NCI-H524 treated with DMSO at 0.1 percent for 48 hours (cell line): ENCODE measurements around the gene ELOVL1.

Source experiments
- DNase-seq: peaks from one replicate; lab custom pipeline; 2025; lab: John Stamatoyannopoulos, UW

The ELOVL1 gene

GRCh38 chr1:43354936-43355335, 12.9 kb downstream of the ELOVL1 start:
- DNase-seq, result no peak

DNA sequence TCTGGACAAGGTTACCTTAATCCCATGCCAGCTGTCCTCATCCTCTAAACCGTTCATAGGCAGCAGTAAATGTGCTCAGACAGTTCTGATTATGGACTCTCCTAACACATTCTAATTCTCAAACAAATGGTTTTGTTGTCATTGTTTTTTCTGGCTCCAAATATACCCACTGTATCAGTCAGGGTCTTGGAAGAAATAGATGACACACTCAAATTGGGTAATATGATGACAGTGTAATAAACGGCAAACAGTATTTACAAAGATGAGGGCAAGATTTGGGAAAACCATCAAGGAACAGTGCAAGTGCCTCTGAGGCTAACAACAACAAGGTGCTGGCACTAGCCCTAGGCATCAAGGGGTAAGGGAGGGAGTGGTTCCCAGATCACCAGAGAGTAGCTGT, 13.3 kb downstream of the ELOVL1 start:
- DNase-seq, result no peak

GRCh38 chr1:43352881-43353280, 14.9 kb downstream of the ELOVL1 start:
- DNase-seq, result no peak

DNA sequence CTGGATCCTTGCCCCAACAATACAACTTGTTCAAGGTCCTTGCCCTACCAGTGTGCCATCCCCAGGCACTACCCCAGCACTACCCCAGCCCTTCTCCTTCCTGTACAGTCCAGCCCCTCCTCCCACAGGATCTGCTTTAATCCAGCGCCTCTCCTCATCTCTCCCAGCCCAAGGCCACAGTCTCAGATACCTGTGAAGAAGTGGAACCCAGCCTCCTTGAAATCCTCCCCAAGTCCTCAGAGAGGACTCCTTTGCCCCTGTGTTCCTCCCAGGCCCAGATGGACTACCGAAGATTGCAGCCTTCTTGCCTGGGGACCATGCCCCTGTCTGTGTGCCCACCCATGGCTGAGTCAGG, 15.5 kb downstream of the ELOVL1 start:
- no peak for DNase-seq

DNA sequence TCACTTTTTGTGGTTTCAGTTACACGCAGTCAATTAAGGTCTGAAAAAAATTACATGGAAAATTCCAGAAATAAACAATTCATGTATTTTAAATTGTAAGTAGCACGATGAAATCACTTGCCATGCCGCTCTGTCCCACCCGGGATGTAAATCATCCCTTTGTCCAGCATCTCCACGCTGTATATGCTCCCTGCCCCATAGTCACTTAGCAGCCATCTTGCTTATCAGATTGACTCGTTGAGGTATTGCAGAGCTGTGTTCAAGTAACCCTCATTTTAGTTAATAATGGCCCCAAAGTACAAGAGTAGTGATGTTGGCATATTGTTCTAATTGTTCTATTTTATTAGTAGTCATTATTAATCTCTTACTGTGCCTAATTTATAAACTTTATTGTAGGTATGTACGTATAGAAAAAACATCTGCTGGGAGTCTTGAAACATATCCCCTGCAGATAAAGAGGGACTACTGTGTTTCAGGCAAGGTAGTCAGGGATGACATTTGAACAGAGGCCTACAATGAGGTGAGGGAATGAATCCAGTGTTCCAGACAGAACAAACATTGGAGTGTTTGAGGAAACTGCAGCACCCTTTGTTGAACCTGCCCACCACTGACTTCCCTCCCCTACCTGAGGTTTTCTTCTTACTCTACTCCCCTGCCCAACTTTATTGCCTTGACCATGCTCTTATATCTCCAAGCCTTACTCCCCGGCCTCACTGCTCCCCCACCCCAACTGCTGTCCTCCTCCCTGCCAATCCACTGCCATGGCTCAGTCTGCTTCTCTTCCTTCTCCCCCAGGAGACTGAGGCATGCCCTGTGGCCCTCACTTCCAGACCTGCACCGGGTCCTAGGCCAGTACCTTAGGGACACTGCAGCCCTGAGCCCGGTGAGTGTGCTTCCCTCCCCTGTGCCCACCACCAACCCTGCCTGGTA, 16.1 kb downstream of the ELOVL1 start:
- no peak for DNase-seq

DNA sequence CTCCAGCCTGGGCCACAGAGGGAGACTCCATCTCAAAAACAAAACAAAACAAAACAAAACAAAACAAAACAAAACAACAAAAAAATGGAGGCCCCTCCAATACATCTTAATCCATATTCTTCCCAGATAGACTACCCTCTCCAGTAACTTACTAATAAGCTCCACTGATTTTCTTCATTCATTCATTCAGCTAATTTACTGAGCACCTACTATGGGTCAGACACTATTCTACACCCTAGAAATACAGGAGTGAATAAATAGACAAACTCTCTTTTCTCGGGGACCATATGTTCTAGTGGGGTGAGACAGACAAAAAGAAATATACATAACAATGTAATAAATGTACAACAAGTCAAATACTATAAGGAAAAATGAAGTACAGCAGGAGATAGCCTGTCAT, 16.8 kb downstream of the ELOVL1 start:
- DNase-seq, result no peak

DNA sequence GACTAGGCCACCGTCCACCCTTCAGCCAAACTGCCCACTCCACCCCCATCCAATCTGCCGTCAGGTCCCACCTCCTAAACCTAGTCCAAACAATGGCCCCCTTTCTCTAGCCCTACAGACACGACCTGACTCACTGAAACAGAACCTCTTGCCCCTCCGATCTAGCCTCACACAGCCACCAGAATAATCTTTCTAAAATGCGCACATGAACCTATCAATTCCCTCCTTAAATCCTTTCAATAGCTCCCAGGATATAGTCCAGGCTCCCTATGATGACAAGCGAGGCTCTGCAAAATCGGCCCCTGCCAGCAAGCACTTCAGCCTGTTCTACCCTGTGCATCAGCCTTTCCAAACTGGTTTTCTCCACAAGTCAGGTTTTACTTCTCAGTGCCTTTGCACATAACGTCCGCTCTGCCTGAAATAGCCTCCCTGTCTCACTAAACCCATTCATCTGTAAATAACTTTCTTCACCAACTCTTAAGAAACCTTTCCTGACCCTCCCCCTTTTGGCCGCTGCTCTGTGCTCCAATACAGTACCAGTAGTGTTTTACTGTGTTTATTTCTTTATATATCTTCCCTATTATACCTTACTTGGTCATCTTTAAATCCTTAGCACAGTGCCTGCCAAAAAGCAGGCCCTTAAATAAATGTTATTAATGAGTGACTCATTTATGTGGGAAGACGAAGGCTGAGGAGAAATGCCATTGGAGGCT, 18.1 kb downstream of the ELOVL1 start:
- no peak for DNase-seq

DNA sequence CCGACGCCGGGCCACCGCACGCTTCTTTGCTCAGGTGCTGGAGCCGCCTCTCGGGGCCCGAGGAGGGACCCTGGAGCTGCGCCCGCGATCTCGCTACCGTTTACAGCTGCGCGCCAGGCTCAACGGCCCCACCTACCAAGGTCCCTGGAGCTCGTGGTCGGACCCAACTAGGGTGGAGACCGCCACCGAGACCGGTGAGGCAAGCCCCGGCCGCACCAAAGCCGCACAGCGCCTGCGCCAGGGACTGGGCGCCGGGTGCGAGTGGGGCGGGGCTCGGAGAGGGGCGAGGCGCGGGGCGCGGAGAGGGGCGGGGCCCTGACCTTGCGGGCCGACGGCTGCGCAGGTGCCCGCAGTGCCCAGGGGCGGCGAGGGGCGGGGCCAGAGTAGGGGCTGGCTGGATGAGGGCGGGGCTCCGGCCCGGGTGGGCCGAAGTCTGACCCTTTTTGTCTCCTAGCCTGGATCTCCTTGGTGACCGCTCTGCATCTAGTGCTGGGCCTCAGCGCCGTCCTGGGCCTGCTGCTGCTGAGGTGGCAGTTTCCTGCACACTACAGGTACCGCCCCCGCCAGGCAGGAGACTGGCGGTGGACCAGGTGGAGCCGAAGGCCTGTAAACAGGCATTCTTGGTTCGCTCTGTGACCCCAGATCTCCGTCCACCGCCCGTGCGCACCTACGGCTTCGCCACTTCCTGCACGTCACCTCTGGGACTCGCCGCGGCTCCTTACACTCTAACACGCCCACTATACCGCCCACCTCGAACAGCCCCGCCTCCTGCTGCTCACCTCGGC, 18.8 kb downstream of the ELOVL1 start:
- no peak for DNase-seq

- no peak for DNase-seq
Measured at GRCh38 chr1:43348343-43348808, 19.4 kb downstream of the ELOVL1 start.

DNA sequence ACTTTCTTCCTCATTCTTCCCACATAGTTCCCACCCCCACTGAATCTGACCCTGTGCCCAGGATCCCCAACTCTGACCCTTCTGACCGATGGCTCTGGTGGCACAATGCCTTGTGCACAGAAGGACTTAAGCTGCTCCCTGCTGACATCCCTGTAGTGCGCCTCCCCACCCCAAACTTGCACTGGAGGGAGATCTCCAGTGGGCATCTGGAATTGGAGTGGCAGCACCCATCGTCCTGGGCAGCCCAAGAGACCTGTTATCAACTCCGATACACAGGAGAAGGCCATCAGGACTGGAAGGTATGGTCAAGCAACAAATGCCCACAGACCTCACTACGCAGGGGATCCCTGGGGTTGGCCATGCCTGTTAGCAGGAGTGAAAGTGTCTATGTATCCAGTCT, 21.2 kb downstream of the ELOVL1 start:
- DNase-seq, result no peak

GRCh38 chr1:43345120-43345519, 22.7 kb downstream of the ELOVL1 start:
- DNase-seq, result no peak

DNA sequence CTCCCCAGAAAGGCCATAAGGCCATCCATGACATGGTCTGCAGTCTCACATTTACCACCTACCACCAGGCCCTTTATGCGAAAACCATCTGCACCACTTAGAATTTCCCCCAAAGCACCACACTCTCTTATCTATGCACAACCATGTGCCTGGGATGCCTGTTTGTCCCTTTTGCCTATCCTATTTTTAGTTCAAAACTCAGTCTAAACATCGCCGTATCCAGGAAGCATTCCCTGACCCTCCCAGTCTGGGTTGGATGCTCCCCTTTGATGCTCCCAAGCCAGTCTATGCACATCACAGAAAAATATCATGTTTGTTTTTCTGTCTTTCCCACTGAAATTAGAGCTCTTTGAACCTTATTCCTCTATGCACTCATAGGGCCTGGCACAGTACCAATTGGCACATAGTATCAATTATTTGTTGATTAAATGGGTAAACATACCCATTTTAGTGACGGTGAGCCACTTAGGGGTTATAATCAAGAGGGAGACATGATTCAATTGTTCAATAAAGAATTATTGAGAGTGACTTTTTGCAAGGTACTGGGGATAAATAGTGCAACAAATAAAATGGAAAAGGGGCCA, 23.5 kb downstream of the ELOVL1 start:
- DNase-seq, result no peak

DNA sequence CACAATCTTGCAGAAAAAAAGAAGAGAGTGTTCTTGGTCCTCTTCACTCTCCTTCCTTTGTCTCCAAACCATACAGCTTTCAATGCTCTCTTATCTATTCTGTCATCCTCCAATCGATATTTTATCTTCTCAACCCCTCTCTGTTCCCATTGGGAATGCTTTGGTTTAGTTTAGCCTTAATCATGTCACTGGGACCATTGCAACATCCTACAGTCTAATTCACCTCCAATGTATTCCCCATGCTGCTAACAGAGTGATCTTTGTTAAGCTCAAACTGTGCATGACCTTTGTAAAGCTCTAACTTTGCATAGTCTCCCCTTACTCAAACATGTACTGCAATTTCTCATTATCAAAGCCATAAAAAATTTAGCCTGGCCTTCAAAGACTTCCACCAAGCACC, 27.3 kb downstream of the ELOVL1 start:
- no peak for DNase-seq

- no peak for DNase-seq
Measured at GRCh38 chr1:43339584-43340232, 28.1 kb downstream of the ELOVL1 start.

GRCh38 chr1:43338001-43338400, 29.8 kb downstream of the ELOVL1 start:
- no peak for DNase-seq

DNA sequence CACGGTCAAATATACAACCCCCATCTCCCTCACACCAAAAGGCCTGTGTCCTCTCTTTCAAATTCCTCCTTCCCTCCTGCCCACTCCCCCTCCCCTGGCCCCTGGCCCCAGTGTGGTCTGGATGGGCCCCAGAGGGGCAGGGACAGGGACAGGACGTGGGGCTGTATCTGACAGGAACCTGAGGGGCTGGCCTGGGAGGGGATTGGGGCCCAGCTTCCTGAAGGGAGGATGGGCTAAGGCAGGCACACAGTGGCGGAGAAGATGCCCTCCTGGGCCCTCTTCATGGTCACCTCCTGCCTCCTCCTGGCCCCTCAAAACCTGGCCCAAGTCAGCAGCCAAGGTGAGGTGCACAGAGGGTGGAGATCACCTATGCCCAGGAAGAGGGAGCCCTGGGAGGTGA, 30.2 kb downstream of the ELOVL1 start, which contains the start of gene MPL:
TSS of gene MPL (plus strand) at position 231 of the 400 bp plus-strand sequence. CDS start at position 262, 31 bp downstream.
- no peak for DNase-seq

GRCh38 chr1:43334453-43335205, 33.2 kb downstream of the ELOVL1 start:
- DNase-seq, result no peak

DNA sequence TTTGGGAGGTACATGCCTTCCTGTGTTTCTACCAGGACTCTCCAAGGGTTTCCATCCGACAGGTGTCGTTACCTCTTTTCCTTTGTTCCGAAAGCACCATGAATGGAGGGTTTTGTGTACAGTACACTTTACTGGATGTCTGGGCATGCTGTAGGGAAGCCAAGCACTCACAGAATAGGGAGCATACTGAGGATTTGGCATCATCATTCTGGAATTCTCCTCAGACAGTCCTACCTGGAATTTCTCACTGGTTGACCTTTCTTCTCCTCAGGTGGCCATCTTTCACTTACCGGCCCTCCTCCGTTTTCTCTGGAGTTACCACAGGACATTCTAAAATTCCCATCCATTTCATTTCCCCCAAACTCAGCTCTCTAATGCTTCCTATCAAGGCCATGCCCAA, 36.1 kb downstream of the ELOVL1 start:
- no peak for DNase-seq

DNA sequence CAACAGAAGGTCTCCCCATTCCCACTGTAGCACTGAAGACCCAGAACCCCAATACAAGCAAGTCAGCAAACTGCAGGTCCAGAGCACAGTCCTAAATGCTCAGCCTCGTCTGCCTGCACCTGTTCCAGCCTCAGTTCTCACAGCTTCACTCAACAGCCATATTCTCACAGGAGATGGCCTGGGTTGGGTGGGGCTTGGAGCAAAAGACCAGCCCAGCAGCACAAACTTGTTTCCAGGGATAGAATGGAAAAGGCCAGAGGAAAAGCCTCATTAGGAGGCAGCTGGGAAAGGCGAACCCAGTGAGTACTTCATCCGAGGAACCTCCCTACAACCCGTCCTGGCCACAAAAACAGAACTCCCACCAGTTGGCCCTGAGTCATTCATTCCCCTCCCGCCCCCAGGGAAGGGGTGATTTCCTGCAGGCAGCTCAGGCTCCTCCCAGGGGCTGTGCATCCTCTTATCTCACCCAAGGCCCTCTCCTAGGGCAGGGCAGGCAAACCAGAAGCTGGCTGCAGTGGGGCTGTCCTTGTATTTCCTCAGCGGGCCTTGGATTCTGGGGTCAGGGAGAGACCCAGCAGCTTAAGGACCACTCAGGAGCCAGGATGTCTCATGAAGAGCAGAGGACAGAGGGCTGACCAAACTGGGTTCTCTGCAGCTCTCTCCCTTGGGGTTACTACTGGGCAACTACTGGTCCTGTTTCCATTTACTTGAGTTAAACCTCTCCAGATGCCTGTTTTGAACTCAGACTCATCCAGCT, 37.6 kb downstream of the ELOVL1 start:
- DNase-seq, result no peak
